ENCODE measurements around the gene ELMOD3. TPM values are rescaled to one million over a fixed set of nuclear protein-coding genes. Genes with fewer than 3 reads are reported as not detected.

The ELMOD3 gene
- total and polyA plus RNA-seq, 12 donors, result 7.3 to 23.8 (median 9.3) TPM

GRCh38 chr2:85368921-85369320 lies 14.4 kb downstream of the ELMOD3 start:
- intact Hi-C loops (cut with DNase I), result no loop called here
- ATAC-seq (peak in 1 of 8 donors; percentile 37), DNase-seq (no peak)
- no peaks in the 10 kb centered on the region for H3K4me1 ChIP-seq
- H3K4me3 ChIP-seq, result no peak overlapping the region
- peaks cover 0 to 8% (median 0%) of the 10 kb centered on the region in 11 donors for H3K9me3 ChIP-seq
- no peaks in the 10 kb centered on the region for H3K27me3 ChIP-seq
- no peak for TF ChIP-seq CTCF (IDR thresholded peaks at IDR 0.05)
- H3K27ac ChIP-seq, result no peak overlapping the region
- peaks cover 0 to 83% (median 17%) of the 10 kb centered on the region in 9 donors for H3K36me3 ChIP-seq

GRCh38 chr2:85369500-85369899 lies 14.9 kb downstream of the ELMOD3 start:
- DNase-seq (no peak), ATAC-seq (no peak)
- intact Hi-C loops (cut with DNase I), result no loop called here
- Histone ChIP-seq H3K36me3 (peaks cover 0 to 77% (median 17%) of the 10 kb centered on the region in 9 donors), H3K4me3 (no peak overlapping the region), H3K27me3 (no peaks in the 10 kb centered on the region), H3K27ac (no peak overlapping the region), H3K4me1 (no peaks in the 10 kb centered on the region), H3K9me3 (peaks cover 0 to 13% (median 0%) of the 10 kb centered on the region in 11 donors)
- TF ChIP-seq CTCF (IDR thresholded peaks at IDR 0.05), result no peak
- WGBS, 2 donors, result 88 to 90% methylated on average over 5 of the region's 5 CpGs

GRCh38 chr2:85371045-85371444 lies 16.5 kb downstream of the ELMOD3 start:
- no peaks in the 10 kb centered on the region for H3K4me1 ChIP-seq
- TF ChIP-seq CTCF (IDR thresholded peaks at IDR 0.05), result no peak
- DNase-seq (no peak), ATAC-seq (peak in 1 of 8 donors; percentile 55)
- H3K4me3 ChIP-seq, result no peak overlapping the region
- H3K36me3 ChIP-seq, result peaks cover 0 to 78% (median 21%) of the 10 kb centered on the region in 9 donors
- no peaks in the 10 kb centered on the region for H3K27me3 ChIP-seq
- H3K27ac ChIP-seq, result no peak overlapping the region
- WGBS, 2 donors, result 98% methylated on average over 11 of the region's 11 CpGs
- intact Hi-C loops (cut with DNase I), result no loop called here
- peaks cover 0 to 13% (median 0%) of the 10 kb centered on the region in 11 donors for H3K9me3 ChIP-seq

- Histone ChIP-seq H3K4me1 (no peaks in the 10 kb centered on the region), H3K27me3 (no peaks in the 10 kb centered on the region), H3K4me3 (no peak overlapping the region), H3K9me3 (peaks cover 0 to 19% (median 0%) of the 10 kb centered on the region in 11 donors), H3K27ac (no peak overlapping the region), H3K36me3 (peaks cover 0 to 91% (median 37%) of the 10 kb centered on the region in 9 donors)
- DNase-seq (no peak), ATAC-seq (no peak)
- no peak for TF ChIP-seq CTCF (IDR thresholded peaks at IDR 0.05)
- 96 to 97% methylated on average over 5 of the region's 5 CpGs for WGBS, 2 donors
- intact Hi-C loops (cut with DNase I), result no loop called here
Observed at GRCh38 chr2:85376291-85377065, 21.9 kb downstream of the ELMOD3 start.
